ENCODE data around the gene CCDC63. TPM values are rescaled to one million over a fixed set of nuclear protein-coding genes. Genes with fewer than 3 reads are reported as not detected.
"Not testable (repeated sequence)": the region's sequence is repeated elsewhere in the genome, so short reads cannot be mapped to it uniquely, and the experiment has no call there.

Gene CCDC63
- total RNA-seq, 3 donors from 2014 or later: not detected

- Histone ChIP-seq H3K4me3 (no peak overlapping the region), H3K27ac (no peak overlapping the region), H3K9me3 (no peaks in the 10 kb centered on the region), H3K36me3 (no peaks in the 10 kb centered on the region), H3K4me1 (no peaks in the 10 kb centered on the region), H3K27me3 (no peaks in the 10 kb centered on the region)
- no peak for DNase-seq (ENCODE audit: low spot score in 2 of 2)
- intact Hi-C loops (cut with DNase I; ENCODE audit: low total_unique reads): no loop called here
- no peak for TF ChIP-seq POLR2AphosphoS5 (IDR thresholded peaks at IDR 0.05)
- no peak for TF ChIP-seq POLR2A (IDR thresholded peaks at IDR 0.05)
Measured at GRCh38 chr12:110853836-110854235, 7.0 kb downstream of the CCDC63 start.

DNA sequence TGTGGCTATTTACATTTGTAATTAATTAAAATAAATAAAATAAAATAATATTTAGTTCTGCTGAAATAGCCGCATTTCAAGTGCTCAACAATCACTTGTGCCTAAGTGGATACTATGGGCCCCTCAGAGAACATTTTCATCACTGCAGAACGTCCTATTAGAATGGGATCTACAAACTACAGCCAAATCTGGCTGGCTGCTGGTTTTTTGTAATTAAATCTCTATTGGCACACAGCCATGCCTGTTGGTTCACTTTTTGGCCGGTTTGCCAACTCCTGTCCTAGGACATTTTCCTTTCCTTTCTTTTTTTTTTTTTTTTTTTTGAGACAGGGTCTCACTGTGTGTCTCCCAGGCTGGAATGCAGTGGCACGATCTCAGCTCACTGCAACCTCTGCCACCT lies 9.8 kb downstream of the CCDC63 start:
- no peaks in the 10 kb centered on the region for H3K4me1 ChIP-seq
- H3K27me3 ChIP-seq: no peaks in the 10 kb centered on the region
- H3K9me3 ChIP-seq: no peaks in the 10 kb centered on the region
- intact Hi-C loops (cut with DNase I; ENCODE audit: low total_unique reads): no loop called here
- TF ChIP-seq, protein P1, sequence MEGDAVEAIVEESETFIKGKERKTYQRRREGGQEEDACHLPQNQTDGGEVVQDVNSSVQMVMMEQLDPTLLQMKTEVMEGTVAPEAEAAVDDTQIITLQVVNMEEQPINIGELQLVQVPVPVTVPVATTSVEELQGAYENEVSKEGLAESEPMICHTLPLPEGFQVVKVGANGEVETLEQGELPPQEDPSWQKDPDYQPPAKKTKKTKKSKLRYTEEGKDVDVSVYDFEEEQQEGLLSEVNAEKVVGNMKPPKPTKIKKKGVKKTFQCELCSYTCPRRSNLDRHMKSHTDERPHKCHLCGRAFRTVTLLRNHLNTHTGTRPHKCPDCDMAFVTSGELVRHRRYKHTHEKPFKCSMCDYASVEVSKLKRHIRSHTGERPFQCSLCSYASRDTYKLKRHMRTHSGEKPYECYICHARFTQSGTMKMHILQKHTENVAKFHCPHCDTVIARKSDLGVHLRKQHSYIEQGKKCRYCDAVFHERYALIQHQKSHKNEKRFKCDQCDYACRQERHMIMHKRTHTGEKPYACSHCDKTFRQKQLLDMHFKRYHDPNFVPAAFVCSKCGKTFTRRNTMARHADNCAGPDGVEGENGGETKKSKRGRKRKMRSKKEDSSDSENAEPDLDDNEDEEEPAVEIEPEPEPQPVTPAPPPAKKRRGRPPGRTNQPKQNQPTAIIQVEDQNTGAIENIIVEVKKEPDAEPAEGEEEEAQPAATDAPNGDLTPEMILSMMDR (IDR thresholded peaks at IDR 0.05): no peak
- no peak for TF ChIP-seq POLR2A (IDR thresholded peaks at IDR 0.05)
- TF ChIP-seq POLR2AphosphoS5 (IDR thresholded peaks at IDR 0.05): no peak
- H3K27ac ChIP-seq: no peak overlapping the region
- no peaks in the 10 kb centered on the region for H3K36me3 ChIP-seq
- H3K4me3 ChIP-seq: no peak overlapping the region
- no peak for DNase-seq (ENCODE audit: low spot score in 2 of 2)

- Histone ChIP-seq H3K9me3 (no peaks in the 10 kb centered on the region), H3K4me1 (no peaks in the 10 kb centered on the region), H3K27ac (no peak overlapping the region), H3K27me3 (no peaks in the 10 kb centered on the region), H3K4me3 (no peak overlapping the region), H3K36me3 (no peaks in the 10 kb centered on the region)
- intact Hi-C loops (cut with DNase I; ENCODE audit: low total_unique reads): no loop called here
- TF ChIP-seq POLR2AphosphoS5 (IDR thresholded peaks at IDR 0.05) (no peak), POLR2A (IDR thresholded peaks at IDR 0.05) (no peak)
- TF ChIP-seq, protein P1 (IDR thresholded peaks at IDR 0.05): no peak
- DNase-seq (ENCODE audit: low spot score in 2 of 2): no peak
Measured at GRCh38 chr12:110857528-110857927, 10.7 kb downstream of the CCDC63 start.

GRCh38 chr12:110857954-110858353 lies 11.2 kb downstream of the CCDC63 start:
- H3K9me3 ChIP-seq; DNase-seq (ENCODE audit: low spot score in 2 of 2); H3K4me1 ChIP-seq; intact Hi-C loops (cut with DNase I; ENCODE audit: low total_unique reads); H3K27me3 ChIP-seq; H3K36me3 ChIP-seq; H3K27ac ChIP-seq; H3K4me3 ChIP-seq: not testable (repeated sequence)

- no peak for DNase-seq (ENCODE audit: low spot score in 2 of 2)
- Histone ChIP-seq H3K27me3 (no peaks in the 10 kb centered on the region), H3K4me3 (no peak overlapping the region), H3K9me3 (no peaks in the 10 kb centered on the region), H3K27ac (no peak overlapping the region), H3K4me1 (no peaks in the 10 kb centered on the region), H3K36me3 (no peaks in the 10 kb centered on the region)
- TF ChIP-seq POLR2AphosphoS5 (IDR thresholded peaks at IDR 0.05) (no peak), POLR2A (IDR thresholded peaks at IDR 0.05) (no peak)
- TF ChIP-seq, protein P1 (IDR thresholded peaks at IDR 0.05): no peak
- intact Hi-C loops (cut with DNase I; ENCODE audit: low total_unique reads): no loop called here
Measured at GRCh38 chr12:110858848-110859247, 12.1 kb downstream of the CCDC63 start.

DNA sequence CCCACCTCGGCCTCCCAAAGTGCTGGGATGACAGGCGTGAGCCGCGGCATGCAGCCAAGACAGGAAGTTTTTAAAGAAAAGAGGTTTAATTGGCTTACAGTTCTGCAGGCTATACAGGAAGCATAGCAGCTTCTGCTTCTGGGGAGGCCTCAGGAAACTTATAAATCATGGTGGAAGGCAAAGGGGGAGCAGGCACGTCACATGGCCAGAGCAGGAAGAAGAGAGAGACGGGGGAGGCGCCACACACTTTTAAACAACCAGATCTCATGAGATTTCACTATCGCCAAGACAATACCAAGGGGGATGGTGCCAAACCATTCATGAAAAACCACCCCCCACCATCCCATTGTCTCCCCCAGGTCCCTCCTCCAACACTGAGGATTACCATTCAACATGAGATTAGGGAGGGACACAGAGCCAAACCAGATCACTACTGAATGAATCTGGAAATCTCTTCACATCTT lies 14.1 kb downstream of the CCDC63 start:
- intact Hi-C loops (cut with DNase I; ENCODE audit: low total_unique reads): no loop called here
- TF ChIP-seq POLR2AphosphoS5 (IDR thresholded peaks at IDR 0.05) (no peak), POLR2A (IDR thresholded peaks at IDR 0.05) (no peak)
- TF ChIP-seq, protein P1 (IDR thresholded peaks at IDR 0.05): no peak
- H3K36me3 ChIP-seq: no peaks in the 10 kb centered on the region
- DNase-seq (ENCODE audit: low spot score in 2 of 2): no peak
- no peaks in the 10 kb centered on the region for H3K27me3 ChIP-seq
- no peak overlapping the region for H3K4me3 ChIP-seq
- H3K4me1 ChIP-seq: no peaks in the 10 kb centered on the region
- H3K27ac ChIP-seq: no peak overlapping the region
- H3K9me3 ChIP-seq: no peaks in the 10 kb centered on the region

All from breast epithelium (tissue), 4 donors.